ENCODE data around the gene BLCAP.

The BLCAP gene

GRCh38 chr20:37529968-37530600 lies 2.4 kb upstream of the BLCAP start:
- FAIRE-seq (no peak), DNase-seq (ENCODE audit: insufficient read length, low spot score) (no peak)
- TF ChIP-seq POLR2A (IDR thresholded peaks at IDR 0.05; ENCODE audit: low read depth, low read length) = no peak

GRCh38 chr20:37529214-37529967 lies 1.7 kb upstream of the BLCAP start:
- DNase-seq (ENCODE audit: insufficient read length, low spot score) (no peak), FAIRE-seq (no peak)
- no peak for TF ChIP-seq POLR2A (IDR thresholded peaks at IDR 0.05; ENCODE audit: low read depth, low read length)

- DNase-seq (ENCODE audit: insufficient read length, low spot score) = no peak
- TF ChIP-seq POLR2A (IDR thresholded peaks at IDR 0.05; ENCODE audit: low read depth, low read length) = no peak
- no peak for FAIRE-seq
Measured at GRCh38 chr20:37528446-37529213, 954 bp upstream of the BLCAP start.

- DNase-seq (ENCODE audit: insufficient read length, low spot score) (peak; percentile 47), FAIRE-seq (no peak)
- TF ChIP-seq POLR2A (IDR thresholded peaks at IDR 0.05; ENCODE audit: low read depth, low read length) = no peak
Measured at GRCh38 chr20:37526839-37527637, 638 bp downstream of the BLCAP start.

GRCh38 chr20:37526238-37526838 lies 1.3 kb downstream of the BLCAP start:
- FAIRE-seq (no peak), DNase-seq (ENCODE audit: insufficient read length, low spot score) (no peak)
- TF ChIP-seq POLR2A (IDR thresholded peaks at IDR 0.05; ENCODE audit: low read depth, low read length) = no peak

GRCh38 chr20:37525810-37526209 lies 1.9 kb downstream of the BLCAP start:
- DNase-seq (ENCODE audit: insufficient read length, low spot score) = no peak
- FAIRE-seq = no peak
- no peak for TF ChIP-seq POLR2A (IDR thresholded peaks at IDR 0.05; ENCODE audit: low read depth, low read length)

- FAIRE-seq (no peak), DNase-seq (ENCODE audit: insufficient read length, low spot score) (peak; percentile 83)
- no peak for TF ChIP-seq POLR2A (IDR thresholded peaks at IDR 0.05; ENCODE audit: low read depth, low read length)
Measured at GRCh38 chr20:37524859-37525708, 2.6 kb downstream of the BLCAP start.

- FAIRE-seq (no peak), DNase-seq (ENCODE audit: insufficient read length, low spot score) (no peak)
- no peak for TF ChIP-seq POLR2A (IDR thresholded peaks at IDR 0.05; ENCODE audit: low read depth, low read length)
Measured at GRCh38 chr20:37523911-37524700, 3.6 kb downstream of the BLCAP start.

GRCh38 chr20:37523012-37523391 lies 4.7 kb downstream of the BLCAP start:
- no peak for FAIRE-seq
- no peak for DNase-seq (ENCODE audit: insufficient read length, low spot score)
- TF ChIP-seq POLR2A (IDR thresholded peaks at IDR 0.05; ENCODE audit: low read depth, low read length) = no peak

GRCh38 chr20:37522260-37523011 lies 5.2 kb downstream of the BLCAP start:
- DNase-seq (ENCODE audit: insufficient read length, low spot score) (no peak), FAIRE-seq (no peak)
- no peak for TF ChIP-seq POLR2A (IDR thresholded peaks at IDR 0.05; ENCODE audit: low read depth, low read length)

GRCh38 chr20:37521061-37521771 lies 6.5 kb downstream of the BLCAP start, which contains the start of gene NNAT:
Gene NNAT, plus strand, starts transcription at chr20:37521250. Its CDS starts 82 bp downstream, at chr20:37521332.
- DNase-seq (ENCODE audit: insufficient read length, low spot score) (no peak), FAIRE-seq (no peak)
- no peak for TF ChIP-seq POLR2A (IDR thresholded peaks at IDR 0.05; ENCODE audit: low read depth, low read length)
